SK-N-SH (cell line): ENCODE data around the gene UFC1. TPM values are rescaled to one million over a fixed set of nuclear protein-coding genes. Genes with fewer than 3 reads are reported as not detected.

Experiments
- CTCF ChIA-PET: fragments of 300-600, 350-600 bp; formaldehyde crosslinking; extraction: SDS; loops from one replicate; lab custom pipeline; 2021; lab: Yijun Ruan, JAX
- POLR2A ChIA-PET: fragments of 350-600 bp; sonication (Branson Sonifier 250); formaldehyde crosslinking; extraction: SDS; loops from one replicate; lab custom pipeline; 2020; ENCODE audit warnings: antibody characterized with exemption, inconsistent platforms; lab: Yijun Ruan, JAX
- DNase-seq: peaks from one replicate; pipeline ENCODE4 v3.0.0; 2012
- H2AFZ ChIP-seq: fragments of 200-600 bp; sonication (generic); 2 replicates; pipeline ENCODE4 v1.8.1; 2016; ENCODE audit warnings: antibody characterized with exemption, mild to moderate bottlenecking, low read depth
- H3F3A ChIP-seq: fragments of 200-600 bp; sonication (generic); replicated peaks from 2 replicates; pipeline ENCODE3; 2016; ENCODE audit warnings: antibody characterized with exemption, mild to moderate bottlenecking; ENCODE audit not compliant: insufficient read depth
- H3K27ac ChIP-seq, 2 experiments: fragments of 200-500 bp in 1 of 2; fragments of 200-600 bp in 1 of 2; sonication (Bioruptor generic) in 1 of 2; sonication (generic), shearing (Covaris generic) in 1 of 2; 2 replicates each; pipeline versions ENCODE4 v1.5.1 to v1.6.1; 2014 to 2016; ENCODE audit warnings: low read depth in 2 of 2, inconsistent platforms in 1 of 2, low read length in 1 of 2, mild to moderate bottlenecking in 1 of 2, mixed read lengths in 1 of 2
- H3K27me3 ChIP-seq: fragments of 200-600 bp; sonication (generic), shearing (Covaris generic); 2 replicates; pipeline ENCODE4 v1.6.1; 2016; ENCODE audit warnings: mixed run types; ENCODE audit not compliant: insufficient read depth
- H3K36me3 ChIP-seq, 2 experiments: fragments of 200-500 bp in 1 of 2; fragments of 200-600 bp in 1 of 2; sonication (Bioruptor generic) in 1 of 2; sonication (generic) in 1 of 2; replicated peaks in 1 of 2; 2 replicates each; pipeline versions ENCODE3 to v1.5.1; 2014 to 2016; ENCODE audit warnings: low read length in 1 of 2, mild to moderate bottlenecking in 1 of 2; ENCODE audit not compliant: insufficient read depth in 2 of 2, control insufficient read depth in 1 of 2
- H3K4me1 ChIP-seq, 2 experiments: fragments of 200-500 bp in 1 of 2; fragments of 200-600 bp in 1 of 2; sonication (Bioruptor generic) in 1 of 2; sonication (generic), shearing (Covaris generic) in 1 of 2; 2 replicates each; pipeline versions ENCODE4 v1.5.1 to v1.6.1; 2014 to 2016; ENCODE audit warnings: low read depth in 1 of 2, low read length in 1 of 2, mixed run types in 1 of 2; ENCODE audit not compliant: insufficient read depth in 2 of 2, control insufficient read depth in 1 of 2
- H3K4me2 ChIP-seq: fragments of 200-600 bp; sonication (generic), shearing (Covaris generic); 2 replicates; pipeline ENCODE4 v1.6.1; 2017; ENCODE audit warnings: mixed run types
- H3K4me3 ChIP-seq, 2 experiments: fragments of 200-500 bp in 1 of 2; fragments of 200-600 bp in 1 of 2; sonication (Bioruptor generic) in 1 of 2; sonication (generic), shearing (Covaris generic) in 1 of 2; 2 replicates each; pipeline versions ENCODE4 v1.5.1 to v1.8.1; 2014 to 2016; ENCODE audit warnings: low read depth in 2 of 2, inconsistent platforms in 1 of 2, low read length in 1 of 2, mild to moderate bottlenecking in 1 of 2, mixed read lengths in 1 of 2, moderate library complexity in 1 of 2
- H3K79me2 ChIP-seq: fragments of 200-600 bp; sonication (generic); 2 replicates; pipeline ENCODE4 v1.8.1; 2017; ENCODE audit warnings: mild to moderate bottlenecking; ENCODE audit not compliant: insufficient read depth
- H3K9ac ChIP-seq: fragments of 200-600 bp; sonication (generic); 2 replicates; pipeline ENCODE4 v1.6.1; 2017; ENCODE audit warnings: mixed run types
- H3K9me2 ChIP-seq: fragments of 200-600 bp; sonication (generic); 2 replicates; pipeline ENCODE4 v1.6.1; 2017; ENCODE audit warnings: mixed run types
- H3K9me3 ChIP-seq: fragments of 200-600 bp; sonication (generic); 2 replicates; pipeline ENCODE4 v1.6.1; 2017; ENCODE audit warnings: mixed run types, mild to moderate bottlenecking, moderate library complexity
- H4K20me1 ChIP-seq: fragments of 200-600 bp; sonication (generic); 2 replicates; pipeline ENCODE4 v1.6.1; 2017; ENCODE audit warnings: mild to moderate bottlenecking, mixed run types; ENCODE audit not compliant: insufficient read depth
- CHD2 ChIP-seq: fragments of 150-350 bp; IDR thresholded peaks from 2 replicates; pipeline ENCODE4 v1.6.1; 2018; ENCODE audit warnings: low read length; ENCODE audit not compliant: partially characterized antibody
- ELF1 ChIP-seq: IDR thresholded peaks from 2 replicates; pipeline ENCODE4 v1.4.0; 2012
- EP300 ChIP-seq, 2 experiments: IDR thresholded peaks; 2 replicates each; pipeline versions ENCODE4 v1.4.0 to v1.6.1; 2012; ENCODE audit warnings: borderline replicate concordance in 1 of 2, low read depth in 1 of 2, low read length in 1 of 2
- FOSL2 ChIP-seq: IDR thresholded peaks from 2 replicates; pipeline ENCODE4 v1.4.0; 2012; ENCODE audit warnings: low read depth, mild to moderate bottlenecking, moderate library complexity, borderline replicate concordance
- FOXJ3 ChIP-seq: sonication (generic); formaldehyde crosslinking; IDR thresholded peaks from 2 replicates; pipeline ENCODE4 v1.5.1; 2020; ENCODE audit warnings: mild to moderate bottlenecking, missing genetic modification reagents
- FOXM1 ChIP-seq: IDR thresholded peaks from 2 replicates; pipeline ENCODE4 v1.4.0; 2012; ENCODE audit warnings: low read depth, mild to moderate bottlenecking
- GATA2 ChIP-seq: sonication (generic); formaldehyde crosslinking; IDR thresholded peaks from 2 replicates; pipeline ENCODE4 v1.5.0; 2020; ENCODE audit warnings: mild to moderate bottlenecking, missing genetic modification reagents
- JUND ChIP-seq: IDR thresholded peaks from 2 replicates; pipeline ENCODE4 v1.4.0; 2012
- MXI1 ChIP-seq: IDR thresholded peaks from 2 replicates; pipeline ENCODE4 v1.6.1; 2012; ENCODE audit warnings: mild to moderate bottlenecking, low read depth, low read length, improper control_type of control experiment
- NFIC ChIP-seq: IDR thresholded peaks from 2 replicates; pipeline ENCODE4 v1.4.0; 2012; ENCODE audit warnings: borderline replicate concordance
- NRF1 ChIP-seq: IDR thresholded peaks from 2 replicates; pipeline ENCODE4 v1.6.1; 2012; ENCODE audit warnings: low read depth, mild to moderate bottlenecking, low read length
- RAD21 ChIP-seq: IDR thresholded peaks from 2 replicates; pipeline ENCODE4 v1.6.1; 2012; ENCODE audit warnings: mild to moderate bottlenecking, low read length
- RCOR1 ChIP-seq: fragments of 150-350 bp; IDR thresholded peaks from 2 replicates; pipeline ENCODE4 v1.6.1; 2017; ENCODE audit warnings: antibody characterized with exemption, low read length
- RXRA ChIP-seq: IDR thresholded peaks from 2 replicates; pipeline ENCODE4 v1.4.0; 2012; ENCODE audit warnings: low read depth, mild to moderate bottlenecking, borderline replicate concordance
- TAF1 ChIP-seq: IDR thresholded peaks from 2 replicates; pipeline ENCODE4 v1.6.1; 2012; ENCODE audit warnings: low read depth, mild to moderate bottlenecking, low read length, moderate library complexity, borderline replicate concordance
- WGBS: methylation state at CpG from one replicate; pipeline ENCODE4 v1.1.6; 2017; ENCODE audit warnings: low lambda C conversion rate; 5-methylcytosine and 5-hydroxymethylcytosine counted together
- polyA plus RNA-seq, 3 experiments: library from polyadenylated mRNA; depleted of rRNA; stranded (reverse); fragments of >200 nt; gene quantifications; 2 replicates each; pipeline ENCODE4 v1.2.3, GENCODE V29; 2012
- TF ChIP-seq, protein P1 (sequence below): fragments of 150-350 bp; IDR thresholded peaks from 2 replicates; pipeline ENCODE4 v1.6.1; 2016; ENCODE audit warnings: mild to moderate bottlenecking, low read depth, low read length
- TF ChIP-seq, protein P2 (sequence below): IDR thresholded peaks from 2 replicates; pipeline ENCODE4 v1.6.1; 2012; ENCODE audit warnings: mild to moderate bottlenecking, low read depth, low read length, moderate library complexity
- TF ChIP-seq, protein P3 (sequence below): fragments of 150-350 bp; IDR thresholded peaks from 2 replicates; pipeline ENCODE4 v1.6.1; 2017; ENCODE audit warnings: antibody characterized with exemption, low read length, low read depth, borderline replicate concordance

UFC1 gene
- polyA plus RNA-seq, 1 of the 3 experiments (the other 2 are of a cell fraction), result 150 TPM

DNA sequence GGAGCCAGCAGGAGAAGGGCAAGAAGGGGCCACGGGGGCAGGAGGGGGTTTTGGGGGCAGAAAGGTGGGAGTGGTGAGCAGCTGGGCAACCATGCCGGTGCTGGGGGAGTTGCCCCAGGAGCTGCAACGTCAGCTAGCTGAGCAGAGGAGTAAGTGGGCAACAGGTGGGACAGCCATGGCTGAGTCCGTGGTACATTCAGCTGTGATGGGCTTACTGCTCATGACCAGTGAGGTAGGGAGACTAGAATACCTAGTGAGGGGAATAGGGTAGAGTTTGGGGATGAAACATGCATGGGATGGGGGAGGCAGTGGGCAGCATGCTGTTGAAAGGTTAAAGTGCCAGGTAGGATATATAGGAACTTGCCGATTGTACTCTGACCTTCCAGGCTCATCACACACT lies 7.9 kb downstream of the UFC1 start:
- H4K20me1 ChIP-seq, result no peaks in the 10 kb centered on the region
- no peak overlapping the region for H3K27ac ChIP-seq
- H3K27me3 ChIP-seq, result no peaks in the 10 kb centered on the region
- no peaks in the 10 kb centered on the region for H3K9me2 ChIP-seq
- no peak overlapping the region for H3K4me2 ChIP-seq
- H2AFZ ChIP-seq, result no peak overlapping the region
- H3K4me1 ChIP-seq, result peaks cover 0 to 38% of the 10 kb centered on the region in 2 experiments; a peak in 2 of 4 replicates
- 90% methylated on average over 5 of the region's 5 CpGs for WGBS
- no peak overlapping the region for H3K9ac ChIP-seq
- no peak for DNase-seq
- POLR2A ChIA-PET, result interaction anchor here (1.5 kb wide), 1 partner anchor 9 kb away, joined by 4 read pairs; no protein-coding TSS in a partner anchor
- H3K9me3 ChIP-seq, result no peaks in the 10 kb centered on the region
- H3F3A ChIP-seq, result peaks cover 22% of the 10 kb centered on the region
- CTCF ChIA-PET, result interaction anchor here (0.8 kb wide), 1 partner anchor 9 kb away, joined by 3 read pairs; no protein-coding TSS in a partner anchor
- peaks cover 12 to 64% of the 10 kb centered on the region in 2 experiments for H3K36me3 ChIP-seq
- H3K79me2 ChIP-seq, result peaks cover 17% of the 10 kb centered on the region
- H3K4me3 ChIP-seq, result no peak overlapping the region
- TF ChIP-seq FOXJ3 (CRISPR knock-in tag) (no peak), RCOR1 (no peak), EP300 (IDR thresholded peaks at IDR 0.05; ENCODE audit: borderline replicate concordance in 1 of 2, low read depth in 1 of 2, low read length in 1 of 2) (no peak), NFIC (no peak), CHD2 (no peak), ELF1 (no peak), FOXM1 (no peak), FOSL2 (no peak), JUND (no peak), GATA2 (CRISPR knock-in tag) (no peak), MXI1 (no peak), RXRA (no peak), NRF1 (no peak), TAF1 (no peak), RAD21 (no peak)
- TF ChIP-seq, protein P1, sequence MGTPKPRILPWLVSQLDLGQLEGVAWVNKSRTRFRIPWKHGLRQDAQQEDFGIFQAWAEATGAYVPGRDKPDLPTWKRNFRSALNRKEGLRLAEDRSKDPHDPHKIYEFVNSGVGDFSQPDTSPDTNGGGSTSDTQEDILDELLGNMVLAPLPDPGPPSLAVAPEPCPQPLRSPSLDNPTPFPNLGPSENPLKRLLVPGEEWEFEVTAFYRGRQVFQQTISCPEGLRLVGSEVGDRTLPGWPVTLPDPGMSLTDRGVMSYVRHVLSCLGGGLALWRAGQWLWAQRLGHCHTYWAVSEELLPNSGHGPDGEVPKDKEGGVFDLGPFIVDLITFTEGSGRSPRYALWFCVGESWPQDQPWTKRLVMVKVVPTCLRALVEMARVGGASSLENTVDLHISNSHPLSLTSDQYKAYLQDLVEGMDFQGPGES, result no peak
- TF ChIP-seq, protein P2, sequence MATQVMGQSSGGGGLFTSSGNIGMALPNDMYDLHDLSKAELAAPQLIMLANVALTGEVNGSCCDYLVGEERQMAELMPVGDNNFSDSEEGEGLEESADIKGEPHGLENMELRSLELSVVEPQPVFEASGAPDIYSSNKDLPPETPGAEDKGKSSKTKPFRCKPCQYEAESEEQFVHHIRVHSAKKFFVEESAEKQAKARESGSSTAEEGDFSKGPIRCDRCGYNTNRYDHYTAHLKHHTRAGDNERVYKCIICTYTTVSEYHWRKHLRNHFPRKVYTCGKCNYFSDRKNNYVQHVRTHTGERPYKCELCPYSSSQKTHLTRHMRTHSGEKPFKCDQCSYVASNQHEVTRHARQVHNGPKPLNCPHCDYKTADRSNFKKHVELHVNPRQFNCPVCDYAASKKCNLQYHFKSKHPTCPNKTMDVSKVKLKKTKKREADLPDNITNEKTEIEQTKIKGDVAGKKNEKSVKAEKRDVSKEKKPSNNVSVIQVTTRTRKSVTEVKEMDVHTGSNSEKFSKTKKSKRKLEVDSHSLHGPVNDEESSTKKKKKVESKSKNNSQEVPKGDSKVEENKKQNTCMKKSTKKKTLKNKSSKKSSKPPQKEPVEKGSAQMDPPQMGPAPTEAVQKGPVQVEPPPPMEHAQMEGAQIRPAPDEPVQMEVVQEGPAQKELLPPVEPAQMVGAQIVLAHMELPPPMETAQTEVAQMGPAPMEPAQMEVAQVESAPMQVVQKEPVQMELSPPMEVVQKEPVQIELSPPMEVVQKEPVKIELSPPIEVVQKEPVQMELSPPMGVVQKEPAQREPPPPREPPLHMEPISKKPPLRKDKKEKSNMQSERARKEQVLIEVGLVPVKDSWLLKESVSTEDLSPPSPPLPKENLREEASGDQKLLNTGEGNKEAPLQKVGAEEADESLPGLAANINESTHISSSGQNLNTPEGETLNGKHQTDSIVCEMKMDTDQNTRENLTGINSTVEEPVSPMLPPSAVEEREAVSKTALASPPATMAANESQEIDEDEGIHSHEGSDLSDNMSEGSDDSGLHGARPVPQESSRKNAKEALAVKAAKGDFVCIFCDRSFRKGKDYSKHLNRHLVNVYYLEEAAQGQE, result no peak
- TF ChIP-seq, protein P3, sequence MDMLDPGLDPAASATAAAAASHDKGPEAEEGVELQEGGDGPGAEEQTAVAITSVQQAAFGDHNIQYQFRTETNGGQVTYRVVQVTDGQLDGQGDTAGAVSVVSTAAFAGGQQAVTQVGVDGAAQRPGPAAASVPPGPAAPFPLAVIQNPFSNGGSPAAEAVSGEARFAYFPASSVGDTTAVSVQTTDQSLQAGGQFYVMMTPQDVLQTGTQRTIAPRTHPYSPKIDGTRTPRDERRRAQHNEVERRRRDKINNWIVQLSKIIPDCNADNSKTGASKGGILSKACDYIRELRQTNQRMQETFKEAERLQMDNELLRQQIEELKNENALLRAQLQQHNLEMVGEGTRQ, result no peak
- TF ChIP-seq, all 33 proteins: peak for 0
